Lung microvascular endothelial cell (primary cell): ENCODE data around the gene LIPE. TPM values are rescaled to one million over a fixed set of nuclear protein-coding genes. Genes with fewer than 3 reads are reported as not detected.
A peak's percentile ranks its signal among the peaks of the same experiment; 100 is the strongest.

Source experiments
- DNase-seq, 2 donors: peaks; one replicate each; pipeline versions ENCODE4 v3.0.0 to v3.0.0-alpha.2; 2010; ENCODE audit warnings: low read depth in 2 of 2
- total RNA-seq: library from RNA; depleted of rRNA; stranded (reverse); fragments of >200 nt; gene quantifications from 2 replicates; pipeline ENCODE4 v1.2.1, GENCODE V29; 2014

LIPE gene
- total RNA-seq, 1 donor from 2014 or later: 2.6 TPM

DNA sequence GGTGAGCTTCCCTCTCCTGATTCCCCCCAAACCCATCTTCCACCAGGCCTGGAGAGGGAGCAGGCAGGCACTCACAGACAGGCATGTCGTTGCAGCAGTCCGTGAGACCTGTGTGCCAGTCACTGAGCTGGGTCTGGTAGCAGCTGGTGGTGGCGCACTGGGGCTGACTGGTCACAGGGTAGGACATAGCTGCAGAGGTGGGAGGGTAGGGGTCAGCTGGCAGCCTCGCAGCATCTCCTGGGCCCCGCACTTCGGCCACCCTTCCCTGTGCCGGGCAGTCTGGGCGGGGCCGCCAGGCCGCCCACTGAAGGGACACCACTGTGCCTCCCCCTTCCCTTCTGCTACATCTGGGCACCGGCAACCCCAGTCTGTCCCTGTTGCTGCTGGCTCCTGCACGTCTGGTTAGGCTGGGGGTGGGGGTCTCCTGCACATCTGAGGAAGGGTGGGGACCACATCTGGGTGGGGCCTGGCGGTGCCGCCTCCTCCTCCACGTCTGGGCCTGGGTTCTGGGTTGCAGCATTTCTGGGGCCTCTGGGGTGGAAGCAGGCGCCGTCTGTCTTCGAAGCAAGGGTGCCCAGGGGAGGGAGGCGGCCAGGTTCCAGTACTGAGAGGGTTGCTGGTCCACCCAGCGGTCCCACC, 38.2 kb downstream of the LIPE start:
- DNase-seq: no peak

DNA sequence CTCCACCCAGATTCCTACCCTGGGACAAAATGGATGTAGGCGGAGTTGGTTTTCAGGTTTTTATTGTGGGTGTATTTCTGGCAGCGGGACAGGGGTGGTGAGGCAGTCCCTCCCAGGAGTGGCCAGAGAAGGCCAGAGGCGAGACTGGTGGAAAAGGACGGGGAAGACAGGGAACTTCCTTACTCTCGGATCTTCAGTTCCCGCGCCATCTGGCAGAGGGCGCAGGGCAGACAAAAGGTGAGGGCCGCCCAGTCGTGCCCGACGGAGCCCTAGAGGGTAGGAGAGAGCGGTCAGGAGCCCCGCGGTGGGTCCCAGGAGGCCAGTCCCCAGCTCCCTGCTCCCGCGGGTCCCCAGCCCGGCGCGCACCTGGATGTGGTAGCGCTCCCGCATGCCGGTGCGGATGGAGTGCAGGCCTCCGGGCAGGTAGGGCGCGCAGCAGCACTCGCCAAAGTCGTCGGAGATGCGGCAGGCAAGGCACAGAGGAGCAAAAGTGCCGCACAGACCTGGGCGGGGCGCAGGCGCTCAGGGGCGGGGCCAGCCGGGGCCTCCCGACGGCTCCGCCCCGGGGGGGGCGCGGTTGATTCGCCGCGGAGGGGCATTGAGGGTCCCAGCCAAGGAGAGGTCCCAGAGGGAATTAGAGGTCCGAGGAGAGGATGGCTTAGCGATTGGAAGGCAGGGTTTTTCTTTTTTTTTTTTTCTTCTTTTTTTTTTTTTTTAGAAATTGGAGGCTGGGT, 40.0 kb downstream of the LIPE start:
- DNase-seq: peak; percentile 14 to 38

DNA sequence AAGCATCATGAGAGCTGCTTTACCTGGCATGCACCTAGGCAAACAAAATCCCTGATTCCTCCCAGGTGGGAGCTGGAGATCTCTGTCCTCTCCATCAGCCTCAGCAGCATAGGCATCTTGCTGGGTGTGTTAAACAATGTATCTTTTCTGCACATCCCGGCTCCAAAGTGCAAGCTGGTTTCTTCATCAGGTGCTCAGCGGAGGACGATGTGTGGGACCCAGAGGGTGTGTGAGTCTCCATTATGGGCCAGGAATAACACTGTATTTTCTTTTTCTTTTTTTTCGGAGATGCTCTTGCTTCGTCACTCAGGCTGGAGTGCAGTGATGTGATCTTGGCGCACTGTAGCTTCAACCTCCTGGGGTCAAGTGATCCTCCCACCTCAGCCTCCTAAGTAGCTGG, 47.0 kb downstream of the LIPE start:
- DNase-seq: no peak

DNA sequence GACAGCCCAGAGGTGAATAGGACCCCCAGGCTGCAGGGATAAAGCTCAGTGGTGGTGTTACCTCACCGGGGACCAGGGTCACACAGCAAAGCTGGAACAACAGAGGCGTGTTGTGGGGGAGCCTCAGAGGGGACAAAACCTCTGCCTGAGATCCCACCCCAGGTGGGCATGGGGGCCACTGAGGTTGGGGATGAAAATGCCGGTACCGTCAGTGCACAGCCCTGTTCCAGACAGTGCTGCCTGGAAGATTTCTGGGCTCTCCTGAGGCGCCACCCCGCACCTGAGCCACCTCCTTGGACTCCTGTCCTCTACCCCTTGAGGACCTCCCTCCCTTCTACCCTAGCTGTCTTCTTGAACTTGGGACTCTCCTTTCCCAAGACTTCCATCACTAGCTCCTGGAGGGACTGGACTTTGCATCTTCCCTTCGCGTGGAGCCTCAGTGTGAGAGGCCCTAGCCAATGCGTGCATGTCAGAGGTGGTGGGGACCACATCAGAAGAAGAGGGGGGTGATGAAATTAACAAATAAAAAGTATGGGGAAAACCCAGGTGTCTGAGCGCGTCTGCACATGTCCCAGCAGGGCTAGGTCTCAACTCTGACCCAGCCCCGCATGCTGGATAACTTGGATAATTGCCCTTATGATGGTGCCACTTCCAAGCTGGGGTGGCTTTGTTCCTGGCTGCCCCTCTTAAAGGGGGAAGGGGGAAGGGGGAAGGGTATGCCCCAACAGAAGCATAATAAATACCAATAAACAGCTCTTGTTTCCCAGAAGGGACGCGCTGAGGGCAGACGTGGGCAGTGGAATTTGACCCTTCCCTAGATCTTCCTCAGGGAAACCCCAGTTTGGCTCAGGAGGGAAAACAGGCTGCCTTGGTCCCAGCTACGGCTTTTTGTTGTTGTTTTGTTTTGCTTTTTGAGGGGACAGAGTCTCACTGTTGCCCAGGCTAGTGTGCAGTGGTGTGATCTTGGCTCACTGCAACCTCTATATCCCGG, 48.7 kb downstream of the LIPE start:
- no peak for DNase-seq

DNA sequence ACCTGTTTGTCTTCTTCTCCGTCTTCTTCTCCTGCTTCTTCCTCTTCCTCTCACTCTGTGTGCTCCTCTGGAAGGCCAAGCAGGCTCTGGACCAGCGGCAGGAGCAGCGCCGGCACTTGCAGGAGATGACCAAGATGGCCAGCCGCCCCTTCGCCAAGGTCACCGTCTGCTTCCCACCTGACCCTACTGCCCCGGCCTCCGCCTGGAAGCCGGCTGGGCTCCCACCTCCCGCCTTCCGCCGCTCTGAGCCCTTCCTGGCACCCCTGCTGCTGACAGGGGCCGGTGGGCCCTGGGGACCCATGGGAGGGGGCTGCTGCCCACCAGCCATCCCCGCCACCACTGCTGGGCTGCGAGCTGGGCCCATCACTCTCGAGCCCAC, 51.0 kb downstream of the LIPE start:
- no peak for DNase-seq

DNA sequence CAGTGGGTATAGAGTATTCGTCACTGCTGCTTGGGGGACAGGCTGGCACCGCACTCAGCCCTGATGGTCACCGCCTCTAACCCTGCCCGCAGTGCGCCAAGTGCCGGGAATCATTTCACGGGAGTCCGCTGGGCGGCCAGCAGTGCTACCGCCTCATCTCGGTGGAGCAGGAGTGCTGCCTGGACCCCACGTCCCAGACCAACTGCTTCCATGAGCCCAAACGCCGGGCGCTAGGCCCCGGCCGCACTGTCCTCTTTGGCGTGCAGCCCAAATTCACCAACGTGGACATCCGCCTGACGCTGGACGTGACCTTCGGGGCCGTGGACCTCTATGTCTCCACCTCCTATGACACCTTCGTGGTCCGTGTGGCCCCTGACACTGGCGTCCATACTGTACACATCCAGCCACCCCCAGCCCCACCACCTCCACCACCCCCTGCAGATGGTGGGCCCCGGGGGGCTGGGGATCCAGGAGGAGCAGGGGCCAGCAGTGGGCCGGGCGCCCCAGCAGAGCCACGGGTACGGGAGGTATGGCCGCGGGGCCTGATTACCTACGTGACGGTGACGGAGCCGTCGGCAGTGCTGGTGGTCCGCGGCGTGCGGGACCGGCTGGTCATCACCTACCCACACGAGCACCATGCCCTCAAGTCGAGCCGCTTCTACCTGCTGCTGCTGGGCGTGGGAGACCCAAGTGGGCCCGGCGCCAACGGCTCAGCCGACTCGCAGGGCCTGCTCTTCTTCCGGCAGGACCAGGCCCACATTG, 51.6 kb downstream of the LIPE start:
- DNase-seq: no peak

DNA sequence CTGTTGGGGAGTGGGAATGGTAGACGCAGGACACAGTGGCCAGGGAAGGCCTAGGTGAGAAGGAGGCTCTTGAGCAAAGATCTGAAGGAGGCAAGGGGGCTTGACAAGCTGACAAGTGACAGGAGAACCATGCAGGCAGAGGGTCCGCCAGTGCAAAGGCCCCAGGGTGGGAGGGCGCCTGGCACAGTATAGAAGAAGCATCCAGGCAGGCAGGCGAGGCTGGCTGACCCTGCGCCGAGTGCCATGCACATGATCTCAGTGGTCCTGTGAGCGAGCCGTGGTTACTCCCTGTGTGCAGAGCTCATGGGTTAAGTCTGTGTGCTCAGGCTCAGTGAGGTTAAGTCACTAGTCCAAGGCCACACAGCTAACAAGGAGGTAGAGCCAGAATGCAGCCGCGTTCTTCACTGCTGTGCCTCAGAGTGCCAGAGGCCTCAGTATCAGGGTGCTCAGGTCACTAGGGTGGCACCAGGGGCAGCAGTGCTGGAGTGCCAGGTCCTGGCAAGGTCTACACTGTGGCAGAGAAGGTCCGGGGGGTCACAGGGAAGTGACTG, 52.3 kb downstream of the LIPE start:
- DNase-seq: no peak

DNA sequence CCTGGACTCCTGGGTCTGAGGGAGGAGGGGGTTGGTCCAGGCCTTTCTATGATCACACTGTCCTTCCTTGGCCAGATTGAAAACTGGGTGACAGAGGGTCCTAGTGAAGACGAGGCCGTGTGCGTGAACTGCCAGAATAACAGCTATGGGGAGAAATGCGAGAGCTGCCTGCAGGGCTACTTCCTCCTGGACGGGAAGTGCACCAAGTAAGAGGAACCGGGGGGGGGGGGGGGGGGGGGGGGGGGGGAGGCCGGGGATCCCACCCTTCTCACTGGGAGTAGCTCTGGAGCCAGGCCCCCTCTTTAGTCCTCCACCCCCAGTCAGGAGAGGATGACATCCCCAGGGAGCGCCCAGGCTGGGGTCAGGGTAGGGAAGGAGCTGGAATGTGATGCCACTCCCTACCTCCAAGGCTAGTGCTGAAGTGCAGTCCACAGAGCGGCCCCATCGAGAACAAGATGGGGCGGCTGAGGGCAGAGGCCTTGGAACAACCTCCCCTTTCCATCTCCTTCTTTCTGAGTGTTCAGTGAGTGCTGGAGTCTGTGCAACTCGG, 56.5 kb downstream of the LIPE start:
- DNase-seq: peak in 1 of 2 donors; percentile 31

DNA sequence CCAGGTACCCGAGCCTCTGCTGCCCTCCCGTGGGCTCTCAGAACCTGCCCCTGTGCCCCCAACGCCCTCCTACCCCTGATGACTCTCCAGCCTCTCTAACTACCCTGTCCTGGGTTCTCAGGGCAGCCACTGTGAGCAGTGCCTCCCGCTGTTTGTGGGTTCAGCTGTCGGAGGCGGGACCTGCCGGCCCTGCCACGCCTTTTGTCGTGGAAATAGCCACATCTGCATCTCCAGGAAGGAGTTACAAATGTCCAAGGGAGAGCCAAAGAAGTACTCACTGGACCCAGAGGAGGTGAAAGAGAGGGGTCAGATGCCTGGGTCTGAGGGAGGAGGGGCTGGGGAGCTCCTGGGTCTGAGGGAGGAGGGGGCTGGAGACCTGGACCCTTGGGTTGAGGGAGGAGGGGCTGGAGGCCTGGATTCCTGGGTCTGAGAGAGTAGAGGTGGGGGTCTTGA, 57.1 kb downstream of the LIPE start:
- DNase-seq: no peak

DNA sequence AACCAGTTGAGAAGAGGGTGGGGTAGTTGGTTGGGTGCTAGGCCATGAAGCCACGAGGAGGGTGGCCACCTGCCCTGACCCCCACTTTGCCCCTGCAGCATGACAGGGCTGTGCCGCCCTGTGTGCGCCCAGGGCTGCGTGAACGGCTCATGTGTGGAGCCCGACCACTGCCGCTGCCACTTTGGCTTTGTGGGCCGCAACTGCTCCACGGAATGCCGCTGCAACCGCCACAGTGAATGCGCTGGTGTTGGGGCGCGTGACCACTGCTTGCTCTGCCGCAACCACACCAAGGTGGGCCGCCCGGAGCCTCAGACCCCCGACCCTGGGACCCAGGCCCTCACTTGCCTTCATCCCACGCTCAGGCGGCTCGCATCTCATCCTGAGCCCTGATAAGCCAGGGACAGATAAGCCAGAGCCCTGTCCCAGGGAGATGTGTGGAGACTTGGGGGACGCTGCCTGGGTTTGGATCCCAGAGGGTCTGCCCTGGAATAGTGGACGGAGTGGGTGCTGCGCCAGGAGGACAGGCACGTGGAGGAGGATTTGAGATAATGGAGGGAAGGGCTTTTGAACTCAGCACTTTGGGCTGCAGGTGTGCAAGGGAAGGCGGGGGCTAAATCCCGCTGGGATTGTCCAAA, 57.6 kb downstream of the LIPE start:
- DNase-seq: no peak

DNA sequence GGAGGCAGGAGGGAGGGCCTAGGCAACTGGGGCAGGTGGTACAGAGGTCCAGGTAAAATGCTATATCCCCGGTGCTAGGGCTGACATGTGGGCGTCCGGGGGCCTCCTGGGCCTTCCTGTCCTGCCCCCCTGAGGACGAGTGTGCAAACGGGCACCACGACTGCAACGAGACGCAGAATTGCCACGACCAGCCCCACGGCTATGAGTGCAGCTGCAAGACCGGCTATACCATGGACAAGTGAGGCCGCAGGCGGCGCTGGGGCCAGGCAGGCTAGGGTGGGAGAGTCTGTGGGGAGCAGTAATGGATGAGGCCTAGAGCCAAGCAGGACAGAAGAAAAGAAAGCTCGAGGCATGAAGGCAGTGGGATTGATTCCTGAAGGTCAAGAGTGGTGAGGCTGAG, 58.4 kb downstream of the LIPE start:
- no peak for DNase-seq

DNA sequence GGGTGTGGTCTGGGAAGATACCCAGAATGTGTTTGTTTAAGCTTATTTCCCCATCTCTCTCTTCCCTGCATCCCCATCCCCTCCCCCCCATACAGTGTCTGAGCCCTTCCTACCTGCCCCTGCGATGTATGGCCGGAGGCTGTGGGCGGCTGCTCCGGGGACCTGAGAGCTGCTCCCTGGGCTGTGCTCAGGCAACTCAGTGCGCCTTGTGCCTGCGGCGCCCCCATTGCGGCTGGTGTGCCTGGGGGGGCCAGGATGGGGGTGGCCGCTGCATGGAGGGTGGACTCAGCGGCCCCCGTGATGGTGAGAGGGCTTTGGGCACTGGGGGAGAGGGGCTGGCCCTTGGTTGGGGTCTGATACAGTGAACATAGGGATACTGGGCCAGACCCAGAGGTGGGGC, 58.8 kb downstream of the LIPE start:
- DNase-seq: no peak

DNA sequence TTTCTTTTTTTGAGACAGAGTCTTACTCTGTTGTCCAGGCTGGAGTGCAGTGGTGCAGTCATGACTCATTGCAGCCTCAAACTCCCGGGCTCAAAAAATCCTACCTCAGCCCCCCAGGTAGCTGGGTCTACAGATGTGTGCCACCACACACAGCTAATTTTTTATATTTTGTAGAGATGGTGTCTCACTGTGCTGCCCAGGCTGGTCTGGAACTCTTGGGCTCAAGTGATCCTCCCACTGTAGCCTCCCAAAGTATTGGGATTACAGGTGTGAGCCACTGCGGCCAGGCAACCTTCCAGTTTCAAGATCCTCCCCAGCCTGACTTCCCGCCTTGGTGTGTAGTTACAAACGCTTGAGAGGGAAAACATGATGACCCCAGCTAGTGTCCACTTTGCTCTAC, 59.3 kb downstream of the LIPE start:
- no peak for DNase-seq

DNA sequence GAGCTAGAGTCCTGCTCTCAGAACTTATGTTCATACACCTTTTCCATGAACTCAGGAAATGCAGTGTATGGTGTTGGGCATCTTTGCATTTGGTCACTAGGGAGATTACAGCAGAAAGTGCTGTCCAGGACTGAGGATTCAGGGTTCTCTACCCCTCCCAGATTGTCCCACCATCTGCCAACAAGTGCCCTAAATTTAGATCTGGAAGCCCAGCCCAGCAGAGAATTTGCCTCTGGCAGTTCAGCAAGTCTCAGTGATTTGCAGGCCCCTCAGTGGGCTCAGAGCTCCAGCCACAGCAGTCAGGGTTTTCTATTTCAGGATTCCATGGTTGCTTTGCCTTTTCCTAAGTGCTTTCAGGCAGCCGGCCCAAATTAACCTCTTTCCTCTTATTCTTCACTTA, 60.5 kb downstream of the LIPE start:
- DNase-seq: no peak

DNA sequence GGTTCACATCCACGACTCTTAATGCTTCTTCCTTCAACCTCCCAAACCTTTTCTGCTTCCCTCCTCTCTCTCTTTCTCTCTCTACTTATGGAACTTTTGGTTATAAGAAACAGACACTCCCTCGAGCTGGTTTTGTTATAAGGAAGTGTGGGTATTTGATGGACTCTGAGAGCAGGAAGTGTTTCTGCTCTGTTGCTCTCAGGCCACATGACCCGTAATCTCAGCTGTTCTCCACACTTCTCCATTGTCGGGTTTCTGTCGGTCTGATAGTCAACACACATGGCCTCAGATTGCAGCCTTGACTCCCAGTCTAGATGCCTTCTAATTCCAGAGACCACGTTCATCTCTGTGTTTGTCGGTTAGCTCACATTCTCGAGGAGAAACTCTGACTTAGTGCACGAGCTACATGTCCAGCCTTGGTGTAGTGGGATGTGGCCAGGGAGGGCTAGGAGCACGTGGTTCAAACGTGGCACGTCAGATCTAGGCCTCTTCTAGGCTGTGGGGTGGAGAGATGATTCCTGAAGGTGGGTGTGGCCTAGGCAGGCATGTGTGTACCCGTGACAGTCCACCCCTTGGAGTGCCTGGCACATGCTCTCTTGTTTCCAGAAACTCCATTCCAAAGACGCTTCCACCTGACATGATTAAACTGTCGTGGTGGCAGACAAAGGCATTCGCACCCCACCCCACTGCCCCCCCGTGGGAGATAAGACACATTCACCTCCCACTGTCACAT, 63.4 kb downstream of the LIPE start:
- DNase-seq: no peak

DNA sequence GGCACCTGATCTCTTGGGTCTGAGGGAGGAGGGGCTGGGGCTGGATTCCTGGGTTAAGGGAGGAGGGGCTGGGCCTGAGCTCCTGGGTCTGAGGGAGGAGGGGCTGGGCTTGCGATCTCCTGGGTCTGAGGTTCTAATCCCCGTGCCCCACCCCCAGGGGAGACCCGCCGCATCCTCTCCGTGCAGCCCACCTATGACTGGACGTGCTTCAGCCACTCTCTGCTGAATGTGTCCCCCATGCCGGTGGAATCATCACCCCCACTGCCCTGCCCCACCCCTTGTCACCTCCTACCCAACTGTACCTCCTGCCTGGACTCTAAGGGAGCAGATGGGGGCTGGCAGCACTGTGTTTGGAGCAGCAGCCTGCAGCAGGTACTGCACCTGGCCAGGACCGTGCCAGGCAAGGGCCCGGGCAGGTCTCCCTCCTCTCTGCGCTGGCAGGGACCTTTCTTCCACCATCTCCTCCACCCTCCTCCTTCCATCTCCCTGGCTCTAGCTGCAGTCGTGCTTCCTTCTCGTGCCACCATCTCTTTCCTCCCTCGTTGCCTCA, 64.2 kb downstream of the LIPE start:
- no peak for DNase-seq

DNA sequence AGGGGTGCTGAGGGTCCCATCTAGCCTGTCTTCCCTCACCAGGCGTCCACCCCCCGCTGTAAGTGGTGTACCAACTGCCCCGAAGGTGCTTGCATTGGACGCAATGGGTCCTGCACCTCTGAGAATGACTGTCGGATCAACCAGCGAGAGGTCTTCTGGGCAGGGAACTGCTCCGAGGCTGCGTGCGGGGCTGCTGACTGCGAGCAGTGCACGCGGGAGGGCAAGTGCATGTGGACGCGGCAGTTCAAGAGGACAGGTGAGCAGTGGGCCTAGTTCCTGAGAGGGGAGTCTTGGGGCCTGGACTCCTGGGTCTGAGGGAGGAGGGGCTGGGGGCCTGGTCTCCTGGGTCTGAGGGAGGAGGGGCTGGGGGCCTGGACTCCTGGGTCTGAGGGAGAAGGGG, 64.8 kb downstream of the LIPE start:
- DNase-seq: no peak

DNA sequence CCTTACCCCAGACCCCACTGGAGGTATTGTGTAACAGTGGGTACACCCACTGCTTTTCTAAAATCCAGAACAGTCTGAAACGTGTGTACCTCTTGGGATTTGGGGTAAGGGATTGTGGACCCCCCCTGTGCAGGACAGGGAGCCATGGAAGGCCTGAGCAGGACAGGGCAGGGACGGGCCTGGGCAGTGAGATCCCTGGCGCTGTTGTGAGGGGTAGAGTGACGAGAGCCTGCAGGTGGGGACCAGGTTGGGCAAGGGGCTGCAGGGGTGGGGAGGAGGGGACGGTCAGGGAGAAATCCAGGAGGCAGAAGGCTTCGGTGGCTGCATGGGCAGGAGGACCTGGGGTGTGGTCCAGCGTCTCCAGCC, 65.7 kb downstream of the LIPE start:
- no peak for DNase-seq

DNA sequence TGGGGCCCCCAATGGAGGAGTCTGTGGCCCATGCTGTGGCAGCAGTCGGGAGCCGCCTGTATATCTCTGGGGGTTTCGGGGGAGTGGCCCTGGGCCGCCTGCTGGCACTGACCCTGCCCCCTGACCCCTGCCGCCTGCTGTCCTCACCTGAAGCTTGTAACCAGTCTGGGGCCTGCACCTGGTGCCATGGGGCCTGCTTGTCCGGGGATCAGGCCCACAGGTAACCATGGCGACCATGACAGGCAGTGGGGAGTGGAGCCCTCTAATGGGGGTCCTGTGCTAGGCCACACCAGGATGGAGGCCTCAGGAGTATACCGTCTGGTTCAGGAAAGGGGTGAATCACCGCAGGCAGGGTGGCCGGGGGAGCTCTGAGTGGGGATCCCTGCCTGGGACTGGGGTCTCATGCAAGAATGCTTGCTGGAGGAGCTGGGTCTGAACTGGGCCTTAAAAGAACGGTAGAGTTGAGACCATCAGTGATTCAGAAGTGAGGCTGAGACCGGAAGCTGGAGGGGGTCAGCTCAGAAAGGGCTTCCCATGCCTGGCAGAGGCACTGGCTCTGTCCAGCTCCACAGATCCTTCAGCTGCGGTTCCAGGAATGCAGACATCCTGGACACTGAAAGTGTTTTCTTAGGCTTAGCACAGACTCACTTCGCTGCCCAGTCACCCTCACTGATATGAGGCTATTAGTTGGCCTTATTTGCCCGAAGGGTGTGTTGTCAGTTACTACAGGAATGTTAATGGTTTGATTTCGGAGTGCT, 66.2 kb downstream of the LIPE start:
- no peak for DNase-seq
